Thyroid gland (tissue), 4 donors: ENCODE measurements around the gene LTA4H. TPM values are rescaled to one million over a fixed set of nuclear protein-coding genes. Genes with fewer than 3 reads are reported as not detected.

Experiments used
- DNase-seq, 2 donors: peaks; one replicate each; pipeline ENCODE4 v3.0.0-alpha.2; 2019
- H3K27ac ChIP-seq, 3 donors: fragments of 200-600 bp; sonication (generic); 1 replicate in 2 of 3; 2 replicates in 1 of 3; pipeline ENCODE4 v1.5.1; 2016 to 2019; ENCODE audit warnings: mild to moderate bottlenecking in 1 of 3, moderate library complexity in 1 of 3
- H3K27me3 ChIP-seq: fragments of 200-600 bp; sonication (generic); one replicate; pipeline ENCODE4 v1.5.1; 2019
- H3K36me3 ChIP-seq, 2 donors: fragments of 200-600 bp; sonication (generic); one replicate each; pipeline ENCODE4 v1.5.1; 2016 to 2019
- H3K4me1 ChIP-seq, 2 donors: fragments of 200-600 bp; sonication (generic); one replicate each; pipeline ENCODE4 v1.5.1; 2017 to 2019
- H3K4me3 ChIP-seq, 3 donors: fragments of 200-600 bp; sonication (generic); replicated peaks in 1 of 3; 1 replicate in 2 of 3; 2 replicates in 1 of 3; pipeline ENCODE4 v1.5.1; 2016; ENCODE audit warnings: mild to moderate bottlenecking in 1 of 3
- H3K9me3 ChIP-seq: fragments of 200-600 bp; sonication (generic); one replicate; pipeline ENCODE4 v1.5.1; 2017
- CTCF ChIP-seq, 6 experiments: fragments of 200-600 bp in 3 of 6; fragments of 450-650 bp in 3 of 6; sonication (generic) in 3 of 6; IDR thresholded peaks; one replicate each; pipeline ENCODE4 v1.5.1; 2016 to 2019; ENCODE audit warnings: antibody characterized with exemption in 6 of 6, mild to moderate bottlenecking in 2 of 6, inconsistent platforms in 1 of 6, moderate library complexity in 1 of 6
- POLR2A ChIP-seq, 2 donors: fragments of 450-650 bp; IDR thresholded peaks; one replicate each; pipeline ENCODE4 v1.6.1; 2017; ENCODE audit warnings: antibody characterized with exemption in 2 of 2, mild to moderate bottlenecking in 2 of 2, moderate library complexity in 1 of 2
- WGBS, 2 donors: methylation state at CpG; one replicate each; pipeline ENCODE4 v1.1.5; 2017; 5-methylcytosine and 5-hydroxymethylcytosine counted together
- intact Hi-C: fragments of 100-400 bp; cut with DNase I; formaldehyde crosslinking; loops from one replicate; pipeline ENCODE4 v1.15.1; 2023
- total RNA-seq, 4 donors: library from RNA; depleted of rRNA; stranded (reverse); fragments of >200 nt; gene quantifications; one replicate each; pipeline ENCODE4 v1.2.3, GENCODE V29; 2016

Gene LTA4H
- total RNA-seq, 4 donors from 2014 or later = 70.1 to 102 (median 75.0) TPM

GRCh38 chr12:95988506-95989275 lies 46.7 kb downstream of the LTA4H start:
- no peaks in the 10 kb centered on the region for H3K4me1 ChIP-seq
- WGBS, 2 donors = 72 to 86% methylated on average over 11 of the region's 11 CpGs
- H3K4me3 ChIP-seq = no peak overlapping the region
- H3K36me3 ChIP-seq = no peaks in the 10 kb centered on the region
- intact Hi-C loops = no loop called here
- H3K9me3 ChIP-seq = no peaks in the 10 kb centered on the region
- H3K27ac ChIP-seq = no peak overlapping the region
- TF ChIP-seq CTCF (IDR thresholded peaks at IDR 0.05) = no peak
- TF ChIP-seq POLR2A (IDR thresholded peaks at IDR 0.05) = no peak
- no peak for DNase-seq
- no peaks in the 10 kb centered on the region for H3K27me3 ChIP-seq

- no peak overlapping the region for H3K4me3 ChIP-seq
- intact Hi-C loops = no loop called here
- no peak overlapping the region for H3K27ac ChIP-seq
- no peaks in the 10 kb centered on the region for H3K27me3 ChIP-seq
- H3K4me1 ChIP-seq = no peaks in the 10 kb centered on the region
- TF ChIP-seq CTCF (IDR thresholded peaks at IDR 0.05) (no peak), POLR2A (IDR thresholded peaks at IDR 0.05) (no peak)
- H3K9me3 ChIP-seq = no peaks in the 10 kb centered on the region
- no peak for DNase-seq
- 77 to 79% methylated on average over 14 of the region's 14 CpGs for WGBS, 2 donors
- no peaks in the 10 kb centered on the region for H3K36me3 ChIP-seq
These were observed 48.5 kb downstream of the LTA4H start for GRCh38 chr12:95986635-95987570.

GRCh38 chr12:95984682-95985081 lies 50.7 kb downstream of the LTA4H start:
- WGBS, 2 donors = 88 to 98% methylated on average over 1 of the region's 1 CpG
- no peaks in the 10 kb centered on the region for H3K36me3 ChIP-seq
- no peak overlapping the region for H3K4me3 ChIP-seq
- no peaks in the 10 kb centered on the region for H3K9me3 ChIP-seq
- DNase-seq = no peak
- intact Hi-C loops = no loop called here
- no peak for TF ChIP-seq CTCF (IDR thresholded peaks at IDR 0.05)
- no peak for TF ChIP-seq POLR2A (IDR thresholded peaks at IDR 0.05)
- no peaks in the 10 kb centered on the region for H3K4me1 ChIP-seq
- H3K27ac ChIP-seq = no peak overlapping the region
- H3K27me3 ChIP-seq = no peaks in the 10 kb centered on the region

GRCh38 chr12:95982602-95983001 lies 52.8 kb downstream of the LTA4H start:
- intact Hi-C loops = no loop called here
- WGBS, 2 donors = 88 to 96% methylated on average over 1 of the region's 1 CpG
- H3K27ac ChIP-seq = no peak overlapping the region
- no peaks in the 10 kb centered on the region for H3K4me1 ChIP-seq
- no peaks in the 10 kb centered on the region for H3K36me3 ChIP-seq
- no peaks in the 10 kb centered on the region for H3K9me3 ChIP-seq
- no peak for DNase-seq
- no peak for TF ChIP-seq POLR2A (IDR thresholded peaks at IDR 0.05)
- no peak for TF ChIP-seq CTCF (IDR thresholded peaks at IDR 0.05)
- H3K27me3 ChIP-seq = no peaks in the 10 kb centered on the region
- H3K4me3 ChIP-seq = no peak overlapping the region

- intact Hi-C loops = no loop called here
- DNase-seq = no peak
- no peak overlapping the region for H3K4me3 ChIP-seq
- H3K4me1 ChIP-seq = no peaks in the 10 kb centered on the region
- no peak for TF ChIP-seq POLR2A (IDR thresholded peaks at IDR 0.05)
- TF ChIP-seq CTCF (IDR thresholded peaks at IDR 0.05) = no peak
- no peaks in the 10 kb centered on the region for H3K9me3 ChIP-seq
- H3K27ac ChIP-seq = no peak overlapping the region
- no peaks in the 10 kb centered on the region for H3K27me3 ChIP-seq
- WGBS, 2 donors = 92 to 93% methylated on average over 5 of the region's 5 CpGs
- no peaks in the 10 kb centered on the region for H3K36me3 ChIP-seq
These were observed 55.0 kb downstream of the LTA4H start for GRCh38 chr12:95980437-95980836.
